Measurements from ENCODE around the gene ERC2.

Gene ERC2

GRCh38 chr3:55721716-55722484, 746.4 kb downstream of the ERC2 start:
- DNase-seq, result no peak

DNA sequence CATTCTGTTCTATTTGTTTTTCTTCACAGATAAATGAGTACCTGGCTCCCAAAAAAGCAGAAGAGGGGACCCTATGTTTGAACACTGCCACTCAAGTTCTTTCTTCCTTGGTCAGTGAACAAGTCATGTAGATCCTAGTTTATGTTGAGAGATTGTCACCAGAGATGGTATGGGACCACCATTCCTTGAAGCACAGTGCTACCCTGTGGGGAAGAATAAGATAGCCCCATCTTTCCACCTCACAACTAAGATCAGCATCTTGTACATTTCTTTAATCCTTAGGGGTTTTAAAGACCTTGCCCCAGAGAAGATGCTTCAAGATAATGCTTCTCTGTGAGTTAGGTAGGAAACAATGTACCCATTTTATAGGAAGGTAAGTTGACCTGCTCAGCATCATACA, 747.7 kb downstream of the ERC2 start:
- DNase-seq, result no peak

- no peak for DNase-seq
Observed at GRCh38 chr3:55719508-55719907, 748.8 kb downstream of the ERC2 start.

- no peak for DNase-seq
Observed at GRCh38 chr3:55719006-55719405, 749.3 kb downstream of the ERC2 start.

GRCh38 chr3:55718521-55718921, 749.7 kb downstream of the ERC2 start:
- no peak for DNase-seq

- no peak for DNase-seq
Observed at GRCh38 chr3:55718074-55718473, 750.2 kb downstream of the ERC2 start.

- no peak for DNase-seq
Observed at GRCh38 chr3:55717481-55717880, 750.8 kb downstream of the ERC2 start.

- DNase-seq, result no peak
Observed at GRCh38 chr3:55716611-55717225, 751.5 kb downstream of the ERC2 start.

GRCh38 chr3:55716044-55716443, 752.2 kb downstream of the ERC2 start:
- no peak for DNase-seq

DNA sequence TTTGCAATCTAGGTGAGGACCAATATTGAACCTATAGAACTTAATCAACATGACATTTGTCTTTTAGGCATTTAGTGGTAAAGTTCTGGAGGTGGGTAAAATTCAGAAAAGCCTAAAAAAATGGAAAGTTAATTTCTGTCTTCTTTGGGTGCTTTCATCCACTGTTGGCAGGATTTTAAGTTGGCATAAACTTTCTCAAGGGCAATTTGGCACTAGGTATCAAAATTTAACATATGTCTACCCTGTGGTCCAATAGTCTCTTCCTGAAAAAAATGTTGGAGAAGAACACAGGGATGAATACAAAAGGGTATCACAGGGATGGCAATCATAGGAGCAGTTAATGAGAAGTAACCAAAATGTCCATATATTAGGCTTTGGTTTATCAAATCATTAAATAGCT, 754.2 kb downstream of the ERC2 start:
- DNase-seq, result no peak

- DNase-seq, result no peak
Observed at GRCh38 chr3:55711646-55712045, 756.6 kb downstream of the ERC2 start.

DNA sequence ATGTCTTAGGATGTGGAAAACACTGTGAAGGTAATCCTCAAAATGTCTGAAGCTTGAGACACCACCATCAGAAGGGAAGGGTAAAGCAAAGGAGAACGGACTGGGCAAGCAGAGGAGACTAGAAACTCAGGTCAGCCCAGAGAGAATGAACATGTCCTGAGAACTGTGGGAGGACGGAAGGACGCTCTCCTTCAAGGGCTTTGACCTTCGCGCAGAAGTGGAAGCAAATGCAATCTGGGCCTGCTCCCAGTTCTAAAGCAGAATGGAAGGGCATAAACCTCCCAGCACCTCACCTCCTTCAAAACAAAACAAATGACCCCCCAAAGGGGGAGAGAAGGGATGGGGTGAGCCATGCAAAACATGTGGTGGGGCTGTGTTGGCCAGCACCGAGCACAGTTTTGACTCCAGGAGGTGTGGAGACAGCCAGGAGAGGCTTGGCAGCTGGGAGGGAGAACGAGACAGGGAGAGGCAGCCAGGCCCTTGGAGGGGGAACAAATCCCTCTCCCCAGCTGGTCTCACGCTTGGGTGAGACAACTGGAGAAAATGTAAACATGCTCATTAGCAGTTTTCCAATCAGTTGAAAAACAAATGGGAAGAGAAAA, 758.8 kb downstream of the ERC2 start:
- no peak for DNase-seq

DNA sequence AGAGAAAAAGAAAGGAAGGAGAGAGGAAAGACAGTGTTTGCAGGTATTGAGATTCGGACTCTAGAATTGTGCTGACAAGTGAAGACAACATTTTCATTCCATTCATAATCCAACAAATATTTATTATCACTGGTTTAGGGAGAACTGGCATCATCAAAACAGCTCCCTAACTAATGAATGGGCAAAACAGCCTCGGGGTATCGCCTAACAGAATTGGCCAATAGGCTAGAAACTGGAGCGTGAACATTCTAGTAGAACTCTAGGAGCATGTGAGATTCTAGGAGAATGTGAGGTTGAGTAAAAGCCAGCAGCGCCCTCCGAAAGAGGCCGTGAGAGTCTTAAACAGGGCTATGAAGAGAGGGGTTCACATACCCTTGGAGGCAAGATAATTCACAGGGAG, 759.3 kb downstream of the ERC2 start:
- DNase-seq, result no peak

DNA sequence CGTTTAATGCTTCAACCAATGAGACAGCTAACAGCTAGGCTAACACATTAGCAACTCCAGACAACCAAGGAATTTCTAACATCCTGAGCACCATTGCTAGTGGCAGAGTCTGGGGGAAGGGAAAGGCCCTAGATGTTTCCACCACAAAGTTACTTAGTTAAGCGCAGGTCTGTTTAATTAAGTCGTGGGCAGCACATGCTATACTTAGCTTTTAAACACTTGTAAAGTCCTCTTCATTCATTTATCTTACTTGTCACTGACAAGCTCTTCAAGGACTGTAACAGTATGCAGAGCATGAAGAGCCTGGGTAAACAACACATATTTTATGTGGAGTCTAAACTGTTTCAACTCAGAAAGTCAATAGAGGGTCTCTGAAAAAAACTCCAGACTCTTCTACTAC, 760.0 kb downstream of the ERC2 start:
- DNase-seq, result no peak

DNA sequence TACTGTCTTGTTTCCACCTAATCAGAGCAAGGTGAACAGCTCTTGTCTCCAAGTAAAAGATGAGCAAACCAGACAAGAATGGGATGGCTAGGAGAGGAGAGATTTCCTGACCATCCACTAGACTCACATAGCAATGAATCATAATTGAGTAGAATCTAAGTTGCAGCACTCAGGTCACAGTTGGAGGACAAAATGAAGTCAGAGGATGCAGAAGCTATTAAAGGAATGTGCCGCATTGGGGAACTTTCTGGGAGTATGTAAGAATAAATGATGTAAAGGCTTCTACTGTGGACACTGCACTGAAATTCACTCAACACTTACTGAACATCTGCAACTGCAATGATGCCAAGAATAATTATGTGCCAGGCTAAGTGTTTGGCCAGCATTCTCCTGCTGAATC, 763.7 kb downstream of the ERC2 start:
- DNase-seq, result no peak

- no peak for DNase-seq
Observed at GRCh38 chr3:55702822-55703221, 765.4 kb downstream of the ERC2 start.

- DNase-seq, result no peak
Observed at GRCh38 chr3:55701997-55702396, 766.3 kb downstream of the ERC2 start.

GRCh38 chr3:55698831-55699230, 769.4 kb downstream of the ERC2 start:
- DNase-seq, result no peak

- no peak for DNase-seq
Observed at GRCh38 chr3:55697177-55697865, 770.9 kb downstream of the ERC2 start.

DNA sequence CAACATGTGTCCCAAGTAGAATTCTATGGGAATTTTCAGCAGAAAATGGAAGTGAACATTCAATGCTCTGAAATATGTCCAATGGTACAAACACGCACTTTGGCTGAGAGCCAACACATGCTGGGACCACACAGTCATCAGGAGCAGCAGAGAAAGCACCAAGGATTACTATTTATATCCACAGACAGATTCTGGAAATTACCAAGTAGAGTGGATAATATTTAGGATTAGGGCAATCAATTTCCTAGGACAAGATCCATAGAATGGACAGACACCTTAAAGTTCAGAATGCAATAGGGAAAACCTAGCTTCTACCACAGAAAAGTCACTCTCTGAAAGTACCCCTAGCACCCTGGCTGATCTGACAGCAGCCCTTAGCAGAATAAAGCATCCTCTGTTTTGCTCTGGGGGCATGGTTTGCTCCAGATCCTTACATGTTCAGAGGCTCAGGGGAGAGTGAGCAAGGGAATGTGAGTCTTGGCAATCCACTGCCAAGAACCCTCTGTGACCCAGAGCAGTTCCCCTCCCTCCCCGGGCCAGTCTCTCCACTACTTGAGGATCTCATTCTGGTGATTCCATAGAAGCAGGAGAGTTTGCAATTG, 775.2 kb downstream of the ERC2 start:
- DNase-seq, result no peak

- DNase-seq, result no peak
Observed at GRCh38 chr3:55692295-55692956, 775.8 kb downstream of the ERC2 start.

DNA sequence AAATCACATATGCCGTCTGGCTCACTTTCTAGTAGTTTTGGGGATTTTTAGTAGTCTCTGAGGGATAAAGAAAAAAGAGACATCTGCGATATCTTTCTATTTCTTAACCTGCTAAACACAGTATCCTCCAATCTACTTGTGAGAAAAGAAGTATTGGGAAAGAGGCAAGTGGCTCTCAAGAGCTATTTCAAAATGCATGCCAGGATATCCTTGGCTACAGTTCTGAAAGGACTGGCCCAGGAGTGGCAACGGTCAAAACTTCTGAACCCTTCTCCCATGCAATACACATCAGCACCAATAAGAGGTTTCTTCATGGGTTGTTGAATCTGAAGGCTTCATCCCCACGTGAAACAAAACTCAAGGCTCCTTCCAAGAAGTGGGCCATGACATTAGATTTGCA, 777.1 kb downstream of the ERC2 start:
- DNase-seq, result no peak

GRCh38 chr3:55690726-55691125, 777.5 kb downstream of the ERC2 start:
- no peak for DNase-seq

Measured in activated CD8-positive, alpha-beta memory T cell treated with anti-CD3 and anti-CD28 coated beads, Interleukin-2, amount 50 U/mL, for 4 hours (primary cell).